NCI-H524 treated with DMSO at 0.1 percent for 48 hours (cell line): ENCODE results near the gene RALGPS1.

Experiments used
- DNase-seq: peaks from one replicate; lab custom pipeline; 2025; lab: John Stamatoyannopoulos, UW

The RALGPS1 gene

DNA sequence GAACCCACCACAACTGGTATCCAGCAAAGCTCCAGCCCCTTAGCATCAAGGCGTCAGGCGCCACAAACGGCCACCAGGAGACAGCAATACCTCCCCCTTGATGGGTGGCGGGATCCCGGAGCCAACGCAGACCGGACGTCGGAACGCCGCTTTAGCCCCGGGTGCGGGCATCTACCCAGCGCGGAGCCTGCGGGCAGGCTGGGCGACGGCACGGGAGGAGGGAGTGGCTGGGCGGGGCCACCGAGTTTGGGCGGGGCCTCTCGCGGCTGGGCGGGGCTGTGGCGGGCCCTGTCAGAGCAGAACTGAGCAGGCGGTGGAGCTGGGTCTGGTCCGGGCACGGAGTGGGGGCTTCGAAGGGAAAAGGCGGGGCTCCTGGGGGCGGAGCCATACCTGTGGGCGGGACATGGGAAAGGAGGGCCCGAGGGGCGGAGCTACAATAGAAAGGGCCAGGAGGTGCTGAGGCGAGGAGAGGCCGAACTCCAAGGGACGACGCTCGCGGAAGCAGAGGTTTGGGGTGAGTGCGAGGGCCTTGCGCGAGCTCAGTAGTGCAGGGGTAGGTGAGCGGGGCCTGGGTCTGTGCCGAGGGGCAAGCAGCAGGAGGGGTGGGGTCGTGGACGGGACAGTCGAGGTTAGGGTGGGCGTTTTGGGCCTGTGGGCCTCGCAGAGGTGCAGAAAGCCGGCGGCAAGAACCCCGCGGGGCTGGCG lies 309.7 kb downstream of the RALGPS1 start:
- DNase-seq = peak; percentile 57

GRCh38 chr9:127224883-127225739 lies 310.5 kb downstream of the RALGPS1 start:
- peak; percentile 47 for DNase-seq

- DNase-seq = no peak
Measured at GRCh38 chr9:127225801-127226625, 311.4 kb downstream of the RALGPS1 start.

- no peak for DNase-seq
Measured at GRCh38 chr9:127229691-127230417, 315.3 kb downstream of the RALGPS1 start.

- no peak for DNase-seq
Measured at GRCh38 chr9:127231666-127232065, 317.1 kb downstream of the RALGPS1 start.

GRCh38 chr9:127232833-127233549 lies 318.4 kb downstream of the RALGPS1 start:
- DNase-seq = no peak

- DNase-seq = no peak
Measured at GRCh38 chr9:127233550-127233949, 319.0 kb downstream of the RALGPS1 start.

DNA sequence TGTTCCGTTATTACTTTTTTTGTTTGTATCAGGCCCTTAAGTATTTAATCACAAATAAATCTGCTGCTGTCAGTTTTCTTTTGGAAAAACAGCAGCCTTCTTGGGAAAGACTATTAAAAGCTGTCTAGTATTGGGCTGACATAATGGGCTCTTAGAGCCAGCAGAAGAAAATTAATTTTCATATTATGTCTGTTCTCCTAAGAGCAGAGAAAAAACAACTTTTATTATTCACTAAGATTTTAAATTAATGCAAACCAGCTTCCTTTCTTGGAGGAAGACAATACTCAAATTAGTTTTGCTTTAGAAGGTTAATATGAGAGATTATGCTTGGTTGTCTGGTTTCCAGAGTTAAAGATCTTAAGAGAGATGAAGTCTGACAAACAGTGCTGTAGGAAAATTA lies 319.4 kb downstream of the RALGPS1 start:
- DNase-seq = no peak

- no peak for DNase-seq
Measured at GRCh38 chr9:127237801-127238200, 323.2 kb downstream of the RALGPS1 start.

DNA sequence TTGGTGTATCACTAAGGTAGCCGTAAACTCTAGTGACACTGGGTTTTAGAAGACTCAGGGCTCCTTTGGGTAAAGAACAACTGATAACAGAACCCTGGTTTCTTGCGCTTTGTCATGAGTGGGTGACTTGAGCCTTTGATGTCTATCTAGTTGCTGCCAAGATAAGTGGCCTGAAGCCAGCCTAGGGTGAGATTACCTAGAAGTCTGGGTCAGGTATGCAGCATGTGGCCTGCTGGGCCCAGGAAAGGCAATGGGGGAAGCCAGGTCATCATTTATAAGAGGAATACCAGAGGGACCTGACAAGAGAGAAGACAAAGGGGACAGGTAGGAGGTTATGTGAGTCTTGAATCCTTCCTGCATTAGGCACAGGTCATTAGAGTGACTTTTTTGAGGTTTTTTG lies 326.8 kb downstream of the RALGPS1 start:
- no peak for DNase-seq

GRCh38 chr9:127244609-127245601 lies 330.3 kb downstream of the RALGPS1 start:
- DNase-seq = peak; percentile 88

DNA sequence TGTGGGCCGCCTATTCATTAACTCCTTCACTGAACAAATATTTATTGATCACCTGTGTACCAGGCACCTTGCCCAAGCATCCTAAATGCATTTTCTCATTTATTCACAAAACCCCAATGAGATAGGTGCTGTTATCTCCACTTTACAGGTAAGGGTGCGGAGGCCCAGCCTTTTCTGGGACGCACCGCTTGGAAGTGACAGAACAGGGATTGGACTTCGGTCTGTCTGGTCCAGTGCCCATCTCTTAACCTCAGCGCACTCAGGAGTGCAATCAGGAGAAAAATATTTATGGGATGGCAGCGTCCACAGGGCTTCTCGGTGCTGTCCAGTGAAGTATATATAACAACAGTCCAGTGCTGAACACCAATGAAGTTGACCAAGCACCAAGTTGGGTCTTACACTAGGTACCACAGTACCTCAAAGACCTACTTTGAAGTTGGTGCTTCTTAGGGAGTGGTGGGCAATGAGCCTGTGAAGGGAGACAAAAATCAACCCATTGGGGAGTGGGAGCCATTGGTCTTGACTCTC lies 331.1 kb downstream of the RALGPS1 start:
- no peak for DNase-seq

GRCh38 chr9:127248241-127248640 lies 333.7 kb downstream of the RALGPS1 start:
- no peak for DNase-seq

DNA sequence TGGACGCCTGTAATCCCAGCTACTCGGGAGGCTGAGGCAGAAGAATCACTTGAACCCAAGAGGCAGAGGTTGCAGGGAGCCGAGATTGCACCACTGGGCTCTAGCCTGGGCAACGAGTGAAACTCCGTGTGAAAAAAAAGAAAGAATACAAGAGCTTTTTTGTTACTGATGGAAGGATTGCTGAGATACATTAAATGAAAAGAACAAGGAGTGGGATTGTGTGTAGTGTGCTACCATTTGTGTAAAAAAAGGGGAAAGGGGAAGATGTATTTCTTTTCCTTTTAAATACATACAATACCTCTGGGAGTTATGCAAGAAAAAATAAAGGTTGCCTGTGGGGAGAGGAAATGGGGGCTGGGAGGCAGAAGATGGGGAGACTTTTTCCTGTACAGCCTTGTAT lies 335.3 kb downstream of the RALGPS1 start:
- no peak for DNase-seq

GRCh38 chr9:127250896-127251391 lies 336.4 kb downstream of the RALGPS1 start:
- DNase-seq = no peak

GRCh38 chr9:127252410-127253318 lies 338.1 kb downstream of the RALGPS1 start:
- no peak for DNase-seq

- DNase-seq = no peak
Measured at GRCh38 chr9:127253446-127253845, 338.9 kb downstream of the RALGPS1 start.

DNA sequence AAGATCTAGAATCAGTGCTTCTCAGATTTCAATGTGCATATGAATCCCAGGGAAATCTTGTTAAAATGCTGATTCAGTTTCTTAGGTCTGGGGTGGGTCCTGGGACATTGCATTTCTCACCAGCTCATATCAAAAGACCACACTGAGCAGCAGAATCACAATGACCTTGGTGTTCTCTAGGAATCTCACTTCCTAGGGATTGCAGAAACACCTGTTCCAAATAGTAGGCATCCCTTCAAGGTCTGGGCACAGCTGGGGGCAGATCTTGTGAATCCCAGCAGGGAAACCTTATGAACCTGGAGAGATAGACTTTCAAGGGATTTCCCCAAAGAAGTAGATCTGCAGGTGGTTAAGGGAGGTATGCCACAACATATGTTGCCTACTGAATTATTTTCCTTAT lies 341.1 kb downstream of the RALGPS1 start:
- no peak for DNase-seq
